Measurements from ENCODE around the gene TBC1D16.

The TBC1D16 gene

GRCh38 chr17:80035937-80036714, 454 bp upstream of the TBC1D16 start, which contains the start of gene CCDC40:
Gene CCDC40 (plus strand): TSS chr17:80036642. CDS start chr17:80036663, 21 bp downstream.
- no peak for TF ChIP-seq CTCF (IDR thresholded peaks at IDR 0.05; ENCODE audit: low read depth, low read length)
- peak within 1 kb of the TSS; percentile 79 for H3K4me3 ChIP-seq (ENCODE audit: low read depth, low read length)

GRCh38 chr17:80034791-80035686, 633 bp downstream of the TBC1D16 start:
- TF ChIP-seq CTCF (IDR thresholded peaks at IDR 0.05; ENCODE audit: low read depth, low read length): no peak
- peak overlapping the region; percentile 79 for H3K4me3 ChIP-seq (ENCODE audit: low read depth, low read length)

- H3K4me3 ChIP-seq (ENCODE audit: low read depth, low read length): no peak overlapping the region
- no peak for TF ChIP-seq CTCF (IDR thresholded peaks at IDR 0.05; ENCODE audit: low read depth, low read length)
Measured at GRCh38 chr17:80033840-80034239, 1.8 kb downstream of the TBC1D16 start.

- H3K4me3 ChIP-seq (ENCODE audit: low read depth, low read length): no peak overlapping the region
- TF ChIP-seq CTCF (IDR thresholded peaks at IDR 0.05; ENCODE audit: low read depth, low read length): no peak
Measured at GRCh38 chr17:80032614-80033171, 3.0 kb downstream of the TBC1D16 start.

GRCh38 chr17:80031691-80032430, 3.8 kb downstream of the TBC1D16 start:
- TF ChIP-seq CTCF (IDR thresholded peaks at IDR 0.05; ENCODE audit: low read depth, low read length): no peak
- H3K4me3 ChIP-seq (ENCODE audit: low read depth, low read length): no peak overlapping the region

GRCh38 chr17:80030730-80031410, 4.8 kb downstream of the TBC1D16 start:
- no peak for TF ChIP-seq CTCF (IDR thresholded peaks at IDR 0.05; ENCODE audit: low read depth, low read length)
- no peak overlapping the region for H3K4me3 ChIP-seq (ENCODE audit: low read depth, low read length)

Data from WI38 (cell line).